GM18502 (cell line): ENCODE measurements around the gene PIGK.

Experiments used
- ATAC-seq: cut with Tn5 transposase; IDR thresholded peaks from one replicate; pipeline ENCODE4 v1.9.1; 2021; ENCODE audit warnings: mild to moderate bottlenecking; ENCODE audit not compliant: unreplicated experiment, poor library complexity

Gene PIGK

DNA sequence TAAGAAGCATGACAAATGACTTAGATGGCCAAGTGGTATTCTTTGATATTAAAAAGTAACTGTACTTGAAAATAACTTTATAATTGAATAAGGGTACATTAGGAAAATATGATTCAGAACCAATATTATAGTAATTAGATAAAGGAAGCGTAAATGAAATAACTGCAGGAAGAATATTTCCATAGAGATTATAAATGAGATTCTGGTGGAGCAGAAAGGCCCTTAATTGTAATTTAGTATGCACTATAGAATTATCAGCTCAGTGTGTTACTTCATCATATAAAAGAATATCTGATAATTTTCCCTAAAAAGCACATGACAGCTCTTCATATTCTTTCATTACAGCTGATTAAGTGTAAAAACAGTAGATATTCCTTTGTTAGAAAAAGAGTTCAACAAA, 171.7 kb downstream of the PIGK start:
- ATAC-seq: no peak

DNA sequence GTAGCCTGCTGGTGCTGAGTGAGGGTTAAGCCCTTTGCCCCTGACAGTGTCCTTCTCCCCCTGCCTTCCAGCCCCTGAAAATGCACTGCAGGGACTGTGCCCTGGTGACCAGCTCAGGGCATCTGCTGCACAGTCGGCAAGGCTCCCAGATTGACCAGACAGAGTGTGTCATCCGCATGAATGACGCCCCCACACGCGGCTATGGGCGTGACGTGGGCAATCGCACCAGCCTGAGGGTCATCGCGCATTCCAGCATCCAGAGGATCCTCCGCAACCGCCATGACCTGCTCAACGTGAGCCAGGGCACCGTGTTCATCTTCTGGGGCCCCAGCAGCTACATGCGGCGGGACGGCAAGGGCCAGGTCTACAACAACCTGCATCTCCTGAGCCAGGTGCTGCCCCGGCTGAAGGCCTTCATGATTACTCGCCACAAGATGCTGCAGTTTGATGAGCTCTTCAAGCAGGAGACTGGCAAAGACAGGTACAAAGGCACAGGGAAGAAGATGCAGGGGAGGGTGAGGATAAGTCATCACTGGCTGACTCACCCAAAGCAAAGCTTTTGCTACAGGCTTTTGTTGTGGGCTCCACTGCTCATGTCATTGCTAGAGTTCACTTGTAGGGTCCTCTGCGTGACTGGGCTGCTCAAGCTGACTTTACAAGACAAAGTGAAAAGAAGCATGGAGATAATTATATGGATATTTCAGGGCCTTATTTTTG, 174.9 kb downstream of the PIGK start:
- ATAC-seq: no peak

DNA sequence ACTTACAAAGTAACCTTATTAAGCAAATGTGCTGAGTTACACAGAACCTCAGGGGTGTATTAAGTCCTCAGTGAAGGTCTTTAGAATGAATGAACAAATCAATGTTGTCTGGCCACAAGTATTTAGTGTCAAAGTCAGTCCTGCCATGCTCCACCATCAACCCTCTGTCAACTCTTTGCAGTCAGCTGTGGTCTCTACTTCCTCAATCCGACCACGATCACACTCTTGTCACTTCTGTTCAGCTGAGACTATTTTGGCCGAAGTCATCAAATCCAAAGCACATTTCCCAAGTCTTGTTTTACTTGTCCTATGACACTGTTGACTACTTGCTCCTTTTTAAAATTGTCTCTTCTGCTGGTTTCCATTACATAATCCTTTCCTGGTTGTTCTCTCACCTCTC, 178.4 kb downstream of the PIGK start:
- ATAC-seq: no peak

DNA sequence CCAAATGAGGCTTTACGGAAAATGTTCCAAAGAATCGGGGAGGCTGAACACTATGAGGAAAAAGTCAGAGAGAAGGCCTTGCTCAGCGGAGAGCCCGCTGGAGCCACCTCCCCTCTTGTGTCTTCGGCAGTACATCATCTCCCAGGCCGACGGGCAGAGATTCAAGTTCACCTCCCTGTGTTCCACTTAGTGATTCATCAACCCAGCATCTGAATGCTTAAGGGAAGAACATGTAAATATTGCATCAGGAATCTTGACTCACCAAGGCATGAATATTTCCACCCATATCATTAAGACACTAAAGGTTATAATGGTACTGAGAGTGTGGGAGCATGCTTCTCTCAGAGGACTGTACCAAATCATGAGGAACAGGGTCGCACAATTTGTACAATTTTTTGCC, 179.5 kb downstream of the PIGK start:
- no peak for ATAC-seq

DNA sequence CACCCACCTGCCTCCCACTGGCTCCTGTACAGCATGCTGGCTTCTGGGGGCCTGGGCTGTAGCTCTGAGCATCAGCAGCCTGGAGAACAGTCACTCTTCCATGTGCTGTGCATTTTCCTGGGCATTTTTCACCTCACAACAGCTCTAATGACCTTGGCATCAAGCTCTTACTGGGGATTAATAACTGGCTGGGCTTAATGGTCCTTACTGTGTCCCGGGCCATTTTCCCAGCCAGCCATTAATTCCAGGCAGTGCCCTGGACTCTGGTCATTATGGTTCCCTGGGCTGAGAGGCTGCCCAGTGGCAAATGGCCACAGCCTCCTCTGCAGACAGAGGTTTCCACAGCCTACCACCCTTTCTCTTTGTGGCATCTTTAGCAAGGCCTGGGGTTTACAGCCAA, 180.1 kb downstream of the PIGK start:
- no peak for ATAC-seq
